Activated T-helper 9 cell treated with anti-CD3 and anti-CD28 coated beads, Interleukin-2, amount 50 U/mL, for 16 hours (primary cell): ENCODE data around the gene APBA2.
"Not testable (repeated sequence)": the region's sequence is repeated elsewhere in the genome, so short reads cannot be mapped to it uniquely, and the experiment has no call there.

Source experiments
- DNase-seq: peaks from one replicate; pipeline ENCODE4 v3.0.0-alpha.2; 2020; ENCODE audit warnings: low read depth

The APBA2 gene

DNA sequence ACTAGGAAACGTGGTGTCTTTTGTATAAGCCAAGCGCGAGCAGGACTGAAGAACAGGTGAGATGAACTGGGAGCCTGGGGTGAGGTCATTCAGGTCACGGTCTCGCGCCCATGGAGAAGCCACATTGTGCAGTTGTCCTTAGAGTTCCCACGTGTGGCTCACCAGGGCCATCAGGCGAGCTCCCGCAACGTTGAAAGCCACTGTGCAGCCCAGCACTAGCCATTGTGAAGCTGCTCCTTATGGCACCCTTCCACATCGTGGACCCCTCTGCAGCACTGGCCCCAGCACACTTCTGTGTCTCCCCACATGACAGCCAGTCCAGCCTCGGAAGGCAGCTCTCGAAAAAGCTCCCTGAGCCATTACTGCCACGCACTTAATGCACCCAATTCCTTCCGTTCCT, 7.6 kb upstream of the APBA2 start:
- DNase-seq, result no peak

DNA sequence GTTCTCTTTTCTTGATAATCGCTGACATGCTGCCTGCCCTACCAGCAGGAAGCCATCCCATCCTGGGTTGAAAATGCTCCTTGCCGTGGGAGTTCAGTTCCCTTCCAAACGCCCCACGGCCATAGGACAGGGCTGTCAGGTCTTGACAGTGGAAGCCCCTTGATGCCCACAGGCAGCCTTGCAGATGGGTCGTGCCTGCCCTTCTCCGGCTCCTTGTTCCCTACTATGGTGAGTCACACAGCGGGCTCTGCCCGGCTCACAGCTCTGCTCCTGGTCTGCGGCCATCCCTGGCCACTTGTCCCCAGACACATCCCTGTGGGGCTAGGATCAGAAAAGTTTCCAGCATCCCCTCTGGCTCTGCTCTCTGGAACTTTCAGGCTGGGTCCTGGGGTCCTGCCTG, 6.2 kb upstream of the APBA2 start:
- no peak for DNase-seq

- DNase-seq, result no peak
These were observed 5.1 kb upstream of the APBA2 start for GRCh38 chr15:28880680-28881079.

GRCh38 chr15:28881170-28881569, 4.6 kb upstream of the APBA2 start:
- DNase-seq, result no peak

DNA sequence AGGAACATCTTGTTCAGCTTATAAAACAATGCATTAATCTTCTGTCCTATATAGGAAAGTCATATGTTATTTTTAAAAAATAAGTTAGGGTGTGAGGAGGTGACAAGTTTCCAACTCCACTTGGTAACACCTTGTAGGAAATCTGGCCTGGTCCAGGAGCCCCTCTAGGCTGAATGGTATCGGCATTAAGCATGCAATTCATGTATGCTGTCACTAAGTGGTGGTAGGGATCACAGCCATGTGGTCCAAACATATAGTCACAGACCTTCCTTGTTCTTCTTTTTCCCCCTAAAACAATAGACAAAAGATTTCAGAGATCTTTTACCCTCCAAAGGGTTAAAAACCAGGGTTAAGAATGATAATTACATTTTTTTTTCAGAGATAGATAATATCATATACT, 4.2 kb upstream of the APBA2 start:
- no peak for DNase-seq

- DNase-seq, result no peak
These were observed 1.4 kb upstream of the APBA2 start for GRCh38 chr15:28884151-28884940.

GRCh38 chr15:28885128-28885629, 595 bp upstream of the APBA2 start:
- no peak for DNase-seq

DNA sequence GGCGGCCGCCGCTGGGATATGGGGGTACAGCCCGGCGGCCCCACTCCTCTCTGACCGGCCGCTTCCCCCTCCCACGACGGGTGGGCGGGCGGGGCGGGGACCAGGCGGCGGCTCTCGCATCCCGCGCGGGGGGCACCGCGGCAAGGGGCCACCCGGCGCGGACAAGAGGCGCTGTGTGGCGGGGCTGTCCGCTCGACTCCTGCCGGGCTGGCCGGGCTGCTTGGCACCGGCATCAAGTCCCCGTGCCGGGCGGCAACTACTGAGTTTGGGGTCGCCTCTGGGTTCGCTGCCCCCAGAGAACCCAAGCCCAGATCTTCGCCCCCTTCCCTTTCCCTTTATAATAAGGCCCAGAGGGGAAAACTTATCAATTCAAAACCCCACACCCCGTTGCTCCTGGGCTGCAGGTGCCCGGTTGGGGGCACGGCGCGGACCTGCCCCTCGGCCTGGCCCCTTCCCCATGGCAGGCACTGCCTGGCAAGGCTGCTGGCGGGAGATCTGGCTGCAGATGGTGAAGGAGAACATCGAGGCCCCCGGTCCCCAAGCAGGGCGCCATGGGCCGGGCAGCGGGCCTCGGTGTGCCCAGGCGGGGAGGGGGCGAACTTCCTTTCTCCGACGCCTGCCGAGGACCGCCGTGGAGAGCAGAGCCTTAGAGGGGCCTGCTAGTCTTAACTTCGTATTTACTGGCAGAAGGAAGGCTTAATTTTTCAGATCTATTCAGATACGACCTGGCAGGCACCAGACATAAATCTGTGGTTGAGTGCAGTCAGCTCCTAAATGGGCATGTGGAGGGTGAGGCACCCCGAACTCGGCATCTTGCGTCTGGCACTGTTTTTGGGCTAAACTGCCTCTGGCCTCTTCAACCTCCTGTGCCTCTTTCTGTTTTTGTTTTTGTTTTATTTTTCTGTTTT, 911 bp downstream of the APBA2 start:
- DNase-seq, result no peak

- DNase-seq, result no peak
These were observed 1.8 kb downstream of the APBA2 start for GRCh38 chr15:28887339-28888174.

GRCh38 chr15:28888302-28888894, 2.6 kb downstream of the APBA2 start:
- DNase-seq, result no peak

GRCh38 chr15:28888900-28889299, 3.1 kb downstream of the APBA2 start:
- no peak for DNase-seq

- no peak for DNase-seq
These were observed 3.6 kb downstream of the APBA2 start for GRCh38 chr15:28889346-28889745.

DNA sequence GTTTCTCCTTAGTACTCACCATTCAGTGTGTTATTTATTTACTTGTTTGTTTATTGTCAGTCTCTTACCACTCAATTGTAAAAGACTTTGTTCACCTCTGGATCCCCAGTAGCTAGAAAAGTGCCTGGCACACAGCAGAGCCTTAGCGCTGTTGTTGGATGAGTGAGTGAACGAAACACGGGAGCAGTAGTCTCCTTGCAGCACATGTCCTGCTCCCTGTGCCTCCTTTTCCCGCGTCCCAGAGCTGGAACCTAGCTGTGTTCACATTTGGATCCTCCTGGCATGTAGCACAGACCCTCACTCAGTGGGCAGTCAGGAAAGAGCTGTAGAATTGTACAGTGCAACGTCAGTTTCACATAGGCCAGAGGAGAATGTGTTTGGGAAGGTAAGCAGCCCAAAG, 4.1 kb downstream of the APBA2 start:
- DNase-seq, result not testable (repeated sequence)

GRCh38 chr15:28890291-28890690, 4.5 kb downstream of the APBA2 start:
- not testable (repeated sequence) for DNase-seq

GRCh38 chr15:28890711-28891495, 5.1 kb downstream of the APBA2 start:
- DNase-seq, result no peak

DNA sequence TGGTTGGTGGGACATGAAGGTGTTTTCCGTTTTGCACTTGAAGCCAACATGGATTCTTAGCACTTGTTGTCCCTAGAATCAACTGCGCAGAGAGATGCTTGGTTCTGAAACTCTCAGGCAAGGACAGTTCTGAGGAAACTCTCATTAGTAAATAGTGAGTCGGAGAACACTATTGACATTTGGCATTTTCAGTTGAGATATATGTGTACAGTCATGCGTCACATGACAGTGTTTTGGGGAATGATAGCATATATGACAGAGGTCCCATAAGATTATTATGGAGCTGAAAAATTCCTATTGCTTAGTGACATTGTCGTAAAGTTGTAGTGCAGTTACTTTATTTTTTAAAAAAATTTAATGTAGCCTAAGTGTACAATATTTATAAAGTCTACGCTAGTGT, 5.8 kb downstream of the APBA2 start:
- no peak for DNase-seq

- DNase-seq, result no peak
These were observed 7.2 kb downstream of the APBA2 start for GRCh38 chr15:28892789-28893610.

GRCh38 chr15:28894631-28895030, 8.9 kb downstream of the APBA2 start:
- DNase-seq, result no peak

- no peak for DNase-seq
These were observed 9.4 kb downstream of the APBA2 start for GRCh38 chr15:28895146-28895545.

GRCh38 chr15:28895566-28895965, 9.8 kb downstream of the APBA2 start:
- no peak for DNase-seq
